Stimulated activated CD4-positive, alpha-beta T cell treated with anti-CD3 and anti-CD28 coated beads, Interleukin-4, amount 100 ng/mL, for 4 hours (primary cell): ENCODE measurements around the gene CLCN6.

Source experiments
- DNase-seq, 2 experiments: peaks; one replicate each; pipeline ENCODE4 v3.0.0-alpha.2; 2020

CLCN6 gene

GRCh38 chr1:11880911-11881748 lies 75.1 kb downstream of the CLCN6 start:
- no peak for DNase-seq

- no peak for DNase-seq
These were observed 75.9 kb downstream of the CLCN6 start for GRCh38 chr1:11881749-11882441.

GRCh38 chr1:11882814-11883538 lies 77.0 kb downstream of the CLCN6 start:
- no peak for DNase-seq

GRCh38 chr1:11885916-11886315 lies 79.9 kb downstream of the CLCN6 start:
- DNase-seq: no peak

GRCh38 chr1:11886986-11887665 lies 81.1 kb downstream of the CLCN6 start:
- no peak for DNase-seq

GRCh38 chr1:11887666-11888007 lies 81.6 kb downstream of the CLCN6 start:
- no peak for DNase-seq

GRCh38 chr1:11888206-11888876 lies 82.3 kb downstream of the CLCN6 start:
- no peak for DNase-seq

- DNase-seq: no peak
These were observed 82.9 kb downstream of the CLCN6 start for GRCh38 chr1:11888877-11889208.

GRCh38 chr1:11891433-11892186 lies 85.6 kb downstream of the CLCN6 start:
- no peak for DNase-seq
